Measurements from ENCODE around the gene EGLN2. TPM values are rescaled to one million over a fixed set of nuclear protein-coding genes. Genes with fewer than 3 reads are reported as not detected.
A peak's percentile ranks its signal among the peaks of the same experiment; 100 is the strongest.

EGLN2 gene
- total RNA-seq, 2 experiments from 2014 or later = 150 to 151 TPM

DNA sequence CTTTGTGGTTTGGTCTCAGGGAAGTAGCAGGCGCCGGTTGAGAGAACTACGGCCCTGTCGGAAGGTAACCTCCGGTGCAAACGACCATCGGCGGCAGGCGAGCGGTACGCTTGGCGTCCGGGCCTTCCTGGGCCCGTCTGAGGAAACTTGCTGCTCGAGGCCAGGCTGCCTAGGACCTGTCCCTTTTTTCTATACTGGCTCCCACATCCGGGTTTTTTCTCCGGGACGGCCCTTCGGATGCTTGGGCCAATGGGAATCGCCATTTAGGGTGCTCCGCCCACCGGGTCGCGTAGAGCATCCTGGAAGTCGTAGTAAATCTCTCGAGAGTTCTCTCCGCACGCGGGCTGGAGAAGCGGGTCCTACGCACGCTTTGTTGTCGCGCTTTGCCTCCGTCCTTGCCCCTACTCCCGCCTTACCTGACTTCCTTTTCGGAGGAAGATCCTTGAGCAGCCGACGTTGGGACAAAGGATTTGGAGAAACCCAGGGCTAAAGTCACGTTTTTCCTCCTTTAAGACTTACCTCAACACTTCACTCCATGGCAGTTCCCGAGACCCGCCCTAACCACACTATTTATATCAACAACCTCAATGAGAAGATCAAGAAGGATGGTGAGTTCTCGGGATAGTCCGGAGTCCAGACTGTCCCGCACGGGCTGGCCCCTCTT, 48.0 kb upstream of the EGLN2 start, which contains the start of gene SNRPA:
Gene SNRPA (plus strand): TSS at position 330 of the 664 bp plus-strand sequence. CDS start 206 bp downstream, at position 536.
- TF ChIP-seq, protein P1, sequence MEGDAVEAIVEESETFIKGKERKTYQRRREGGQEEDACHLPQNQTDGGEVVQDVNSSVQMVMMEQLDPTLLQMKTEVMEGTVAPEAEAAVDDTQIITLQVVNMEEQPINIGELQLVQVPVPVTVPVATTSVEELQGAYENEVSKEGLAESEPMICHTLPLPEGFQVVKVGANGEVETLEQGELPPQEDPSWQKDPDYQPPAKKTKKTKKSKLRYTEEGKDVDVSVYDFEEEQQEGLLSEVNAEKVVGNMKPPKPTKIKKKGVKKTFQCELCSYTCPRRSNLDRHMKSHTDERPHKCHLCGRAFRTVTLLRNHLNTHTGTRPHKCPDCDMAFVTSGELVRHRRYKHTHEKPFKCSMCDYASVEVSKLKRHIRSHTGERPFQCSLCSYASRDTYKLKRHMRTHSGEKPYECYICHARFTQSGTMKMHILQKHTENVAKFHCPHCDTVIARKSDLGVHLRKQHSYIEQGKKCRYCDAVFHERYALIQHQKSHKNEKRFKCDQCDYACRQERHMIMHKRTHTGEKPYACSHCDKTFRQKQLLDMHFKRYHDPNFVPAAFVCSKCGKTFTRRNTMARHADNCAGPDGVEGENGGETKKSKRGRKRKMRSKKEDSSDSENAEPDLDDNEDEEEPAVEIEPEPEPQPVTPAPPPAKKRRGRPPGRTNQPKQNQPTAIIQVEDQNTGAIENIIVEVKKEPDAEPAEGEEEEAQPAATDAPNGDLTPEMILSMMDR (IDR thresholded peaks at IDR 0.05) = no peak
- Histone ChIP-seq H3K36me3 (ENCODE audit: insufficient read depth, low read length) (peaks cover 11% of the 10 kb centered on the region), H3K9me3 (ENCODE audit: control insufficient read depth in 1 of 2, insufficient read depth in 1 of 2, low read length in 2 of 2) (no peaks in the 10 kb centered on the region), H3K4me1 (ENCODE audit: insufficient read depth, low read length) (peaks cover 63% of the 10 kb centered on the region), H3K4me3 (ENCODE audit: low read length) (peak within 1 kb of the TSS; percentile 93), H3K27ac (ENCODE audit: low read depth in 1 of 2, low read length in 2 of 2) (peak within 1 kb of the TSS; percentile 84 to 93), H3K27me3 (ENCODE audit: control insufficient read depth in 1 of 2, insufficient read depth in 2 of 2, low read length in 2 of 2) (no peaks in the 10 kb centered on the region)
- Mint-ChIP-seq H3K27ac (peak within 1 kb of the TSS; percentile 99), H3K4me3 (peak within 1 kb of the TSS; percentile 99), H3K4me1 (ENCODE audit: low read depth) (peaks cover 54% of the 10 kb centered on the region), H3K9me3 (no peaks in the 10 kb centered on the region), H3K27me3 (no peaks in the 10 kb centered on the region), H3K36me3 (ENCODE audit: low read depth) (peaks cover 45% of the 10 kb centered on the region)
- ATAC-seq (ENCODE audit: poor library complexity) (peak; percentile 69), DNase-seq (peak; percentile 91 to 98 (median 94))
- intact Hi-C loops (cut with DNase I, micrococcal nuclease) = loop anchor here (1.0 to 10.0 kb wide), 8 partner anchors 26 to 286 kb away; partner anchors contain the start of genes BLVRB (in 1 of the 2), COQ8B (in 1 of the 2), EGLN2 (in 1 of the 2) and ITPKC (in 1 of the 2)
- CTCF ChIA-PET = interaction anchor here (1.2 to 2.8 kb wide), 4 partner anchors 27 to 1821 kb away, joined by 3 to 16 read pairs (median 6); partner anchors contain the start of genes EGLN2, MRPS12, RAB4B and SARS2
- POLR2A ChIA-PET = interaction anchor here (0.6 to 2.9 kb wide), 32 partner anchors 15 to 1409 kb away, joined by 3 to 90 read pairs (median 4); partner anchors contain the start of genes B9D2, BLVRB, C19orf47 and COQ8B

DNA sequence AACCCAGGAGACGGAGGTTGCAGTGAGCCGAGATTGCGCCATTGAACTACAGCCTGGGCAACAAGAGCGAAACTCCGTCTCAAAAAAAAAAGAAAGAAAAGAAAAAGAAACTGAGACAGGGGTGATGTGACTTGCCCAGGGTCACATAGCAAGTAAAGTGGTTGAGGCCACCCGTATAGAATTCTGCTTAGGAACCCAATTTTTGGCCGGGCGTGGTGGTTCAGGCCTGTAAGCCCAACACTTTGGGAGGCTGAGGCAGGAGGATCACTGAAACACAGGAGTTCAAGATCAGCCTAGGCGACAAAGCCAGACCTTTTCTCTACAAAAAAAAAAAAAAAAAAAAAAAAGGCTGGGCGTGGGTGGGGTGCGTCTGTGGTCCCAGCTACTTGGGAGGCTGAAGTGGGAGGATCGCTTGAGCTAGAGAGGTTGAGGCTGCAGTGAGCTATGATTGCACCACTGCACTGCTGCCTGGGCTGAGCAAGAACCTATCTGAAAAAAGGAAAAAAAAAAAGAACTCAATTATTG, 46.7 kb upstream of the EGLN2 start:
- no peaks in the 10 kb centered on the region for H3K27me3 Mint-ChIP-seq

More for the DNA sequence above, 46.7 kb upstream of the EGLN2 start:
- ChIA-PET POLR2A (interaction anchor here (1.0 to 2.9 kb wide), 6 partner anchors 25 to 54 kb away, joined by 4 to 82 read pairs (median 14); partner anchors contain the start of genes COQ8B, EGLN2, ITPKC and RAB4B), CTCF (interaction anchor here (0.7 to 2.0 kb wide), 7 partner anchors 25 to 218 kb away, joined by 3 to 6 read pairs (median 4); partner anchors contain the start of genes COQ8B, EGLN2, ITPKC and RAB4B)
- Mint-ChIP-seq H3K4me3 (peak overlapping the region; percentile 99), H3K4me1 (ENCODE audit: low read depth) (peaks cover 64% of the 10 kb centered on the region), H3K27ac (peak overlapping the region; percentile 99), H3K9me3 (no peaks in the 10 kb centered on the region), H3K36me3 (ENCODE audit: low read depth) (peaks cover 59% of the 10 kb centered on the region)
- Histone ChIP-seq H3K27ac (ENCODE audit: low read depth in 1 of 2, low read length in 2 of 2) (no peak overlapping the region), H3K27me3 (ENCODE audit: control insufficient read depth in 1 of 2, insufficient read depth in 2 of 2, low read length in 2 of 2) (no peaks in the 10 kb centered on the region), H3K4me3 (ENCODE audit: low read length) (peak overlapping the region; percentile 93), H3K36me3 (ENCODE audit: insufficient read depth, low read length) (peaks cover 23% of the 10 kb centered on the region), H3K4me1 (ENCODE audit: insufficient read depth, low read length) (peaks cover 76% of the 10 kb centered on the region), H3K9me3 (ENCODE audit: control insufficient read depth in 1 of 2, insufficient read depth in 1 of 2, low read length in 2 of 2) (no peaks in the 10 kb centered on the region)
- DNase-seq = no peak
- intact Hi-C loops (cut with DNase I, micrococcal nuclease) = loop anchor here in 1 of 2 experiments (10.0 kb wide), 1 partner anchor 288 kb away; the partner anchor contains the start of genes BLVRB and SPTBN4
- ATAC-seq (ENCODE audit: poor library complexity) = no peak
- TF ChIP-seq, protein P1 (IDR thresholded peaks at IDR 0.05) = no peak

Measured in CD4-positive, alpha-beta T cell (primary cell).